H7 (cell line): ENCODE data around the gene DUSP9. TPM values are rescaled to one million over a fixed set of nuclear protein-coding genes. Genes with fewer than 3 reads are reported as not detected.

Experiments
- DNase-seq: peaks from one replicate; pipeline ENCODE4 v3.0.0; 2012
- H3K27me3 ChIP-seq: 2 replicates; pipeline ENCODE4 v1.6.0; 2011; ENCODE audit warnings: mild to moderate bottlenecking, low read length; ENCODE audit not compliant: control insufficient read depth, insufficient read depth
- H3K36me3 ChIP-seq: replicated peaks from 2 replicates; pipeline ENCODE4 v1.5.1; 2011; ENCODE audit warnings: low read length; ENCODE audit not compliant: control insufficient read depth, insufficient read depth
- H3K4me3 ChIP-seq: 2 replicates; pipeline ENCODE4 v1.5.1; 2011; ENCODE audit warnings: low read depth, mild to moderate bottlenecking, control low read depth, low read length, moderate library complexity; ENCODE audit not compliant: insufficient read depth
- total RNA-seq: library from RNA; depleted of rRNA; stranded (reverse); fragments of >200 nt; shearing (Covaris generic); gene quantifications from 2 replicates; pipeline ENCODE4 v1.2.3, GENCODE V29; 2014

Gene DUSP9
- total RNA-seq, 1 experiment from 2014 or later = 2.3 TPM

- peak; percentile 37 for DNase-seq
- H3K27me3 ChIP-seq = peaks cover 83% of the 10 kb centered on the region
- H3K4me3 ChIP-seq = no peak overlapping the region
- H3K36me3 ChIP-seq = no peaks in the 10 kb centered on the region
These were observed 1.9 kb upstream of the DUSP9 start for GRCh38 chrX:153645151-153645550.

- Histone ChIP-seq H3K36me3 (no peaks in the 10 kb centered on the region), H3K27me3 (peaks cover 78% of the 10 kb centered on the region), H3K4me3 (no peak overlapping the region)
- peak; percentile 24 for DNase-seq
These were observed 998 bp upstream of the DUSP9 start for GRCh38 chrX:153645921-153646488.

DNA sequence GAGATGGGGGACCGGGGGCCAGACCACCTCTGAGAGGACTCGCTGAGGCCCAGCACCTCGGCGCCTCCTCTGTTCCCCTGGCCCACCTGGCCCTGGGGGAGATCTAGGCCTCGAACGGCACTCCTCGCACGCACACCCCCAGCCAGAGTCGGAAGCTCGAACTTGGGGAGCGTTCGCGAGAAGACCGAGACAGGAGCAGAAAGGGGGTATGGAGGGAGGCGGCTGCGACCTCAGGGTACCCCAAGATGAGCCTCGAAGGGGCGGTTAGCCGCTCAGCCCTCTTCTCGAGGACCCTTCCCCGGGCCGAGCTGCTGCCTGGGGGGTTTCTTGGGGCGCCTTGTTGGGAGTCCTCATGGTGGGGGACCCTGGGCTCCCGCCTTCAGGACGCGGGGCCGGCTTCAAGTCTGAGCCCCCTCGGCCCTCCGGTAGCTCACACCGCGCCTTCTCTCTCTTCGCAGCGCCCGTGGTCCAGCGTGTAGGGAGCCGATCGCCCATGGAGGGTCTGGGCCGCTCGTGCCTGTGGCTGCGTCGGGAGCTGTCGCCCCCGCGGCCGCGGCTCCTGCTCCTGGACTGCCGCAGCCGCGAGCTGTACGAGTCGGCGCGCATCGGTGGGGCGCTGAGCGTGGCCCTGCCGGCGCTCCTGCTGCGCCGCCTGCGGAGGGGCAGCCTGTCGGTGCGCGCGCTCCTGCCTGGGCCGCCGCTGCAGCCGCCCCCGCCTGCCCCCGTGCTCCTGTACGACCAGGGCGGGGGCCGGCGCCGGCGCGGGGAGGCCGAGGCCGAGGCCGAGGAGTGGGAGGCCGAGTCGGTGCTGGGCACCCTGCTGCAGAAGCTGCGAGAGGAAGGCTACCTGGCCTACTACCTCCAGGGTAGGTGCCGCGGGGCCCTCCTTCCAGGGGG lies 706 bp downstream of the DUSP9 start:
- peaks cover 62% of the 10 kb centered on the region for H3K27me3 ChIP-seq
- peak; percentile 73 for DNase-seq
- peak overlapping the region; percentile 3; the same call in 1 of the 2 replicates for H3K4me3 ChIP-seq
- H3K36me3 ChIP-seq = no peaks in the 10 kb centered on the region

DNA sequence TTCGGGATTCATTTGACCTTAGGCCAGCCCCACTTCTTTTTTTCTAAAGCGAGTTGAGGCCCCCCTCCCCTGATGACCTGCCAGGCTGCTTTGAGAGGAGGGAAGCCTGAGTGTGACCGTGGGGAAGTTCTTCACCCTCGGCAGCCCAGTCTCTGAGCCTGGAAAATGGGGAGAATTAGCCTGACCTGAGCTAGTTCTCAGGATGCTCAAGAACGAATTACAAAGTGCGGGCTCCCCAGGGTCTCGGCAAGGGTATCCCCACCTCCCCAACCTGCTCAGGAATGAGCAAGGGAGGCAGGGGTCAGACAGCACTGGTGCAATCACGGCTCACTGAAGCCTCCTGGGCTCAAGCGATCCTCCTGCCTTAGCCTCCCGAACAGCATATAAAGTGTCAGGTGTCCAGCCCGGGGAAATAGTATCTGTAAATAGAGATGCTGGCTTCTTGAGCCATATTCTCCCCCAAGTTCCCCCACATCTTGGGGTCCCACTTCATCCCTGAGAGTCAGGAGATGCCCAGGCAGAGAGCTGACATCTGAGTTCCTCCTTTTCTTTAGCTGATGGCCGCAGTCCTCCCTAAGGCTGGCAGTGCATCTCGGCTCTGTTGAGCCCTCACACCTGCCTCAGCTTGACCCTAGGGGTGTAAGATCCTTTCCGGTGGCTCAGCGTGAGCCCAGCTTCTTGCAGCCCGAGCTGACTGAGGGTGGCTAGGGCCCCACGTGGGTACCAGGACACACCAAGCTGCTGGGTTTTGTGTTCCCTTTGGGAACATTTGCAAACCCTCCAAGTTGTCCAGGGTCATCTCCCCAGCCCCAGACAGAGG lies 1.6 kb downstream of the DUSP9 start:
- Histone ChIP-seq H3K36me3 (no peaks in the 10 kb centered on the region), H3K27me3 (peaks cover 53% of the 10 kb centered on the region), H3K4me3 (no peak overlapping the region)
- DNase-seq = peak; percentile 28

DNA sequence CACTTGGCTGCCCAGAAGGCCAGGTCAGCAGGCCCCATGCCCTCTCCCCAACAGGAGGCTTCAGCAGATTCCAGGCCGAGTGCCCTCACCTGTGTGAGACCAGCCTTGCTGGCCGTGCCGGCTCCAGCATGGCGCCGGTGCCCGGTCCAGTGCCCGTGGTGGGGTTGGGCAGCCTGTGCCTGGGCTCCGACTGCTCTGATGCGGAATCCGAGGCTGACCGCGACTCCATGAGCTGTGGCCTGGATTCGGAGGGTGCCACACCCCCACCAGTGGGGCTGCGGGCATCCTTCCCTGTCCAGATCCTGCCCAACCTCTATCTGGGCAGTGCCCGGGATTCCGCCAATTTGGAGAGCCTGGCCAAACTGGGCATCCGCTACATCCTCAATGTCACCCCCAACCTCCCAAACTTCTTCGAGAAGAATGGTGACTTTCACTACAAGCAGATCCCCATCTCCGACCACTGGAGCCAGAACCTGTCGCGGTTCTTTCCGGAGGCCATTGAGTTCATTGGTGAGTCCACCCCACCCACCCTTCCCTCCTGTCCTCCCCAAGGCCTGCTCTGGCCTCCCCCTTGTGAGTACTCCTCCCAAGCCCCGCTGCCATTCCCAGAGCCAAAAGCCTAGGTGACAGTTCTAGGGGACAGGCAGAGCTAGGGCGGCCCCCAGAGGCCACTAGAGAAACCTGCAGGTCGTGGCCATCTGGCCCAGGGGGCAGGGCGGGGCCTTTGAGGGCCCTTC lies 2.3 kb downstream of the DUSP9 start:
- peaks cover 49% of the 10 kb centered on the region for H3K27me3 ChIP-seq
- DNase-seq = peak; percentile 94
- no peak overlapping the region for H3K4me3 ChIP-seq
- no peaks in the 10 kb centered on the region for H3K36me3 ChIP-seq

DNA sequence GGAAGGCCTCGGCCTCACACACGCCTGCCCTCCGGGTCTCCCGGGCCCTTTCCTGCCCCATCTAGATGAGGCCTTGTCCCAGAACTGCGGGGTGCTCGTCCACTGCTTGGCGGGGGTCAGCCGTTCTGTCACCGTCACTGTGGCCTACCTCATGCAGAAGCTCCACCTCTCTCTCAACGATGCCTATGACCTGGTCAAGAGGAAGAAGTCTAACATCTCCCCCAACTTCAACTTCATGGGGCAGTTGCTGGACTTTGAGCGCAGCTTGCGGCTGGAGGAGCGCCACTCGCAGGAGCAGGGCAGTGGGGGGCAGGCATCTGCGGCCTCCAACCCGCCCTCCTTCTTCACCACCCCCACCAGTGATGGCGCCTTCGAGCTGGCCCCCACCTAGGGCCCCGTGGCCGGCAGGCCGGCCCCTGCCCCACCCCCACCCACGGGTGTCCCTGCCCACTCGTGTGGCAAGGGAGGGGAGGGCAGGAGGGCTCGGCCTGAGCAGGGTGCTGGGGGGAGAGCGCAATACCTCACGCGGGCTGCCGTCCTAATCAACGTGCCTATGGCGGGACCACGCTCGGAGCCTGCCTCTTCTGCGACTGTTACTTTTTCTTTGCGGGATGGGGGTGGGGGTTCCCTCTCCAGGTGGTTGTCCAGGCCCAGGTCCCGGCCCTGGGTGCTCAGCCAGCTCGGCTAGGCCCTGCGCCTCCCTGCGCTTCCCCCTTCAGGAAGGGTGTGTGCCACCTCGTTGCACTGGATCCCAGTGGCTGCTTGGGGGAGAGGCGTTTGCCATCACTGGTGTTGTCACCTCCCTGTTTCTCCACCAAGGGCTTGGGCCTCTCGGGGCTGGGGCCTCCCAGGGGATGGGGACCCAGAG lies 3.1 kb downstream of the DUSP9 start:
- DNase-seq = peak; percentile 53
- no peaks in the 10 kb centered on the region for H3K36me3 ChIP-seq
- H3K4me3 ChIP-seq = no peak overlapping the region
- H3K27me3 ChIP-seq = peaks cover 41% of the 10 kb centered on the region

- Histone ChIP-seq H3K27me3 (peaks cover 32% of the 10 kb centered on the region), H3K4me3 (no peak overlapping the region), H3K36me3 (no peaks in the 10 kb centered on the region)
- peak; percentile 32 for DNase-seq
These were observed 4.0 kb downstream of the DUSP9 start for GRCh38 chrX:153650959-153651358.

DNA sequence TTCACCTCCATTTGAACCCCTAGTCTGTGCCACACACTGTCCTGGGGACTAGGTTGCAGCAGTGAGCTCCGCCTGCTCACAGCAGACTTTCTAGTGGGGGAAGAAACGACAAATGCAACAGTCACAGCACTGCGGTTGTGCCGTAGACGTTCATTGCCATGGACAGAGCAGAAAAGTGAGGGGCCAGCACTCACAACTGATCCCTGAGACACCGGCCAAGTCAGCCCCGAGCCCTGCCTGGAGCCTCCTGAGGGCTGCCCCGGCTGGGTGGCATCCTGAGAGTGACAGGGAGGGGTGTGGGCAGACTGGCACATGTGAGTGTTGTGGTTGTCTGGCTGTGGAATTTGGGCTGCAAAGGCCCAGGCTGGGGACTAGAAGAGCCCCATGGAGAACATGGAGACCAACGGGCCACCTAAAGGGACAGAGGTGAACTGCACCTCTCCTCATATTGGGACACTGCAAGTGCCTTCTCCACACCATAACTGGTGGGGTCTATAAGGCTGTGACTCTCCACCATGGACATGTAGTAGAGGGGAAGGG lies 4.6 kb downstream of the DUSP9 start:
- peak; percentile 70 for DNase-seq
- no peaks in the 10 kb centered on the region for H3K36me3 ChIP-seq
- no peak overlapping the region for H3K4me3 ChIP-seq
- peaks cover 26% of the 10 kb centered on the region for H3K27me3 ChIP-seq

GRCh38 chrX:153653556-153653955 lies 6.6 kb downstream of the DUSP9 start:
- H3K27me3 ChIP-seq = peaks cover 9% of the 10 kb centered on the region
- no peak overlapping the region for H3K4me3 ChIP-seq
- H3K36me3 ChIP-seq = no peaks in the 10 kb centered on the region
- DNase-seq = no peak

- no peak for DNase-seq
- Histone ChIP-seq H3K27me3 (no peaks in the 10 kb centered on the region), H3K36me3 (no peaks in the 10 kb centered on the region), H3K4me3 (no peak overlapping the region)
These were observed 10.2 kb downstream of the DUSP9 start for GRCh38 chrX:153657161-153657560.

GRCh38 chrX:153659268-153659667 lies 12.3 kb downstream of the DUSP9 start:
- DNase-seq = no peak
- no peak overlapping the region for H3K4me3 ChIP-seq
- no peaks in the 10 kb centered on the region for H3K36me3 ChIP-seq
- no peaks in the 10 kb centered on the region for H3K27me3 ChIP-seq

DNA sequence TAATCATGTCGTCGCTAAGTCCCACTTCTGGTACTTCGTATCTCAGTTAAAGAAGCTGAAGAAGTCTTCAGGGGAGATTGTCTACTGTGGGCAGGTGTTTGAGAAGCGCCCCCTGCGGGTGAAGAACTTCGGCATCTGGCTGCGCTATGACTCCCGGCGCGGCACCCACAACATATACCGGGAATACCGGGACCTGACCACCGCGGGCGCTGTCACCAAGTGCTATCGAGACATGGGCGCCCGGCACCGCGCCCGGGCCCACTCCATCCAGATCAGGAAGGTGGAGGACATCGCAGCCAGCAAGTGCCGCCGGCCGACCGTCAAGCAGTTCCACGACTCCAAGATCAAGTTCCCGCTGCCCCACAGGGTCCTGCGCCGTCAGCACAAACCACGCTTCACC lies 15.3 kb downstream of the DUSP9 start:
- Histone ChIP-seq H3K36me3 (no peaks in the 10 kb centered on the region), H3K27me3 (peaks cover 2% of the 10 kb centered on the region; the same call in 1 of the 2 replicates), H3K4me3 (no peak overlapping the region)
- DNase-seq = peak; percentile 57

GRCh38 chrX:153665726-153666306 lies 18.8 kb downstream of the DUSP9 start:
- H3K27me3 ChIP-seq = peaks cover 2% of the 10 kb centered on the region; the same call in 1 of the 2 replicates
- no peaks in the 10 kb centered on the region for H3K36me3 ChIP-seq
- no peak overlapping the region for H3K4me3 ChIP-seq
- no peak for DNase-seq
